Psoas muscle (tissue), 8 donors: ENCODE results near the gene TJP1. TPM values are rescaled to one million over a fixed set of nuclear protein-coding genes. Genes with fewer than 3 reads are reported as not detected.

ENCODE experiments used
- ATAC-seq, 4 donors: fragments of 200-7000 bp; cut with Tn5 transposase; one replicate each; pipeline ENCODE4 v1.9.1; 2020; ENCODE audit warnings: moderate library complexity in 3 of 4, mild to moderate bottlenecking in 2 of 4
- DNase-seq, 2 donors: peaks; one replicate each; pipeline ENCODE4 v3.0.0-alpha.2; 2020
- H3K27ac ChIP-seq: fragments of 200-600 bp; one replicate; pipeline ENCODE4 v1.8.0; 2022
- H3K27me3 ChIP-seq, 3 donors: fragments of 200-600 bp in 1 of 3; one replicate each; pipeline versions ENCODE4 v1.6.1 to v1.8.0; 2013 to 2022; ENCODE audit warnings: low read length in 2 of 3, mild to moderate bottlenecking in 2 of 3, moderate library complexity in 1 of 3; ENCODE audit not compliant: insufficient read depth in 3 of 3
- H3K36me3 ChIP-seq, 2 donors: fragments of 200-600 bp in 1 of 2; one replicate each; pipeline versions ENCODE4 v1.6.1 to v1.8.0; 2013 to 2022; ENCODE audit warnings: low read depth in 1 of 2, mild to moderate bottlenecking in 1 of 2, moderate library complexity in 1 of 2; ENCODE audit not compliant: insufficient read depth in 1 of 2
- H3K4me1 ChIP-seq: fragments of 200-600 bp; one replicate; pipeline ENCODE4 v1.8.0; 2022
- H3K4me3 ChIP-seq: fragments of 200-600 bp; one replicate; pipeline ENCODE4 v1.8.0; 2022; ENCODE audit warnings: mild to moderate bottlenecking
- H3K9me3 ChIP-seq: fragments of 200-600 bp; one replicate; pipeline ENCODE4 v1.8.0; 2022
- CTCF ChIP-seq: fragments of 200-600 bp; IDR thresholded peaks from one replicate; pipeline ENCODE4 v1.8.0; 2022; ENCODE audit warnings: antibody characterized with exemption
- WGBS, 3 donors: extraction: QIAGEN DNeasy Blood & Tissue Kit; methylation state at CpG; one replicate each; pipeline versions ENCODE4 v1.1.6 to v1.1.7; 2013; 5-methylcytosine and 5-hydroxymethylcytosine counted together
- intact Hi-C, 2 donors: fragments of 100-400 bp; cut with DNase I; formaldehyde crosslinking; loops; one replicate each; pipeline versions ENCODE4 v1.11.0 to v1.14.2; 2022
- polyA plus RNA-seq, 3 donors: library from polyadenylated mRNA; stranded (reverse); fragments of 200-250 nt; gene quantifications; one replicate each; pipeline ENCODE4 v1.2.3, GENCODE V29; 2013
- total RNA-seq, 4 donors: library from RNA; stranded (reverse); fragmentation: NEBNext Ultra II Directional in 2 of 4; extraction: Animal tissue kit (Norgen Biotek cat#: 25700) in 2 of 4; gene quantifications; one replicate each; pipeline versions ENCODE4 v1.2.1 to v1.2.4, GENCODE V29; 2021 to 2023
- donor health status: healthy with polysubstance abuse.
- donor health status: DM: no; HTN: no; CAD: no; lungs with moderate emphysema.
- donor health status: Bipolar disorder and iron deficiency.
- donor health status: healthy.
- donor health status: DM: yes; HTN: yes; CAD: no.
- donor health status: DM: no; HTN: no; CAD: no.
- donor health status: DM: no; HTN: no; CAD: no.
- donor health status: DM: yes; HTN: yes; CAD: no.

Gene TJP1
- total and polyA plus RNA-seq, 7 donors: 8.6 to 49.9 (median 32.6) TPM

DNA sequence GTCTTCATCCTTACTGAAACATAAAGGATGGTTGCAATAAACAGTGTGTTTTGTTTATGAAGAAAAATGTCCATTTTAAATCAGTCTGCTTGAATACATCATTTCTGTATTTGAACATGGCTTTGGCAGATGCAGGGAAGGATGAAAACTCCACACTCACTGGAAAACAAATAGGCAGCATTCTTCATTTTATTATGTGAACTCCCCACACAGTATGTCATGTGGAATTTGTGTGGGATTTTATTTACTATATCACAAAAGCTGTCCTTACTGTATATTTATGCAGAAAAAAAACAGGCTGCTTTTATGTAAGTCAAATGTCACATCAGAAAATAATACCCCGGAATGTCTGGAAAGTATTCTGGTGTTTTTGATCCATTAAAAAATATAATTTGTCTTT is 44.1 kb upstream of the TJP1 start:
- WGBS, 3 donors: 91 to 95% (median 92%) methylated on average over 1 of the region's 1 CpG
- Histone ChIP-seq H3K27ac (no peak overlapping the region), H3K36me3 (no peaks in the 10 kb centered on the region), H3K4me3 (no peak overlapping the region), H3K27me3 (no peaks in the 10 kb centered on the region), H3K9me3 (no peaks in the 10 kb centered on the region), H3K4me1 (no peaks in the 10 kb centered on the region)
- TF ChIP-seq CTCF: no peak
- ATAC-seq: no peak
- intact Hi-C loops: no loop called here
- DNase-seq: no peak

DNA sequence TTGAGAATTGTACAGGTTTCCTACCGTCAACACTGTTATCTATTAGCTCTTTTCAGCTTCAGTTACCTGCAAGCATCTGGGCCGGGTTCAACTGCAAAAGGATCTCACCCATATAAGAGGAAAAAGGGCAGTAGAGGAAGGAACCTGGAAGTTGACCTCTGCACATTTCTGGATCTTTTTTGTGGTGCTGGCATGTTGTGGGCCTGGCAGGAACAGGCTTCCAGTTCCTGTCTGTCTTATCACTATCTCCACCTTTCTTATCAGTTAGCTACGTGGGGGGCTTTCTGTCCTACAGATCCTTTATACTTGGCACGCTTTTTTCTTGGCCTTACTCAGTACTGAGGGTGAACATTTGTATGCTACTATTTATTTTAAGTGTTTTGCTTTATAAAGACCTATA is 42.2 kb upstream of the TJP1 start:
- no peak for DNase-seq
- no peak for ATAC-seq

DNA sequence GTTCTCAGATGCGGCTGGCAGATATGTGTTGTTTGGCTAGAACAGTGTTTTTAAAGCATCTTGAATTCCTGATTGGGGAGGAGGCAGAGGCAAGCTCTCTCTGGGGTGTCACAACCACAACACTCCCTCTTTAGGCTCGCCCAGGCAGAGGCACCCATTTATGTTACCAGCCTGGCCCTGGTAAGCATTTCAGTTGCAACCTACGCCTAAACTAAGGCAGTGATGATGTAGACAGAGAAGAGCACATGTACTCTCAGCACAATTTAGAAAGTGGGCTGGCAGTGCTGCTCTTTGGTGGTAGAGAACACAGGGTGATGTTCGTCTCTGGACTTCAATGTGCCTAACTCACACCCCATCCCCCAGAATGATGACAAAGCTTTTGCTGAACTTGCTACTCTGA is 41.2 kb upstream of the TJP1 start:
- H3K9me3 ChIP-seq: no peaks in the 10 kb centered on the region
- intact Hi-C loops: no loop called here
- DNase-seq (no peak), ATAC-seq (no peak)
- H3K4me1 ChIP-seq: no peaks in the 10 kb centered on the region
- no peak for TF ChIP-seq CTCF
- H3K36me3 ChIP-seq: no peaks in the 10 kb centered on the region
- H3K4me3 ChIP-seq: no peak overlapping the region
- no peak overlapping the region for H3K27ac ChIP-seq
- 88 to 92% (median 92%) methylated on average over 4 of the region's 4 CpGs for WGBS, 3 donors
- H3K27me3 ChIP-seq: no peaks in the 10 kb centered on the region

More for the DNA sequence above, 42.2 kb upstream of the TJP1 start:
- 75 to 78% (median 76%) methylated on average over 4 of the region's 4 CpGs for WGBS, 3 donors
- no peak for TF ChIP-seq CTCF
- Histone ChIP-seq H3K27me3 (no peaks in the 10 kb centered on the region), H3K27ac (no peak overlapping the region), H3K4me3 (no peak overlapping the region), H3K36me3 (no peaks in the 10 kb centered on the region), H3K4me1 (no peaks in the 10 kb centered on the region), H3K9me3 (no peaks in the 10 kb centered on the region)
- intact Hi-C loops: no loop called here

GRCh38 chr15:29862271-29862670 is 40.0 kb upstream of the TJP1 start:
- Histone ChIP-seq H3K36me3 (no peaks in the 10 kb centered on the region), H3K4me1 (no peaks in the 10 kb centered on the region), H3K9me3 (no peaks in the 10 kb centered on the region), H3K27me3 (no peaks in the 10 kb centered on the region), H3K4me3 (no peak overlapping the region), H3K27ac (no peak overlapping the region)
- intact Hi-C loops: no loop called here
- DNase-seq: no peak
- no peak for TF ChIP-seq CTCF
- WGBS, 3 donors: 65 to 70% (median 69%) methylated on average over 2 of the region's 2 CpGs
- ATAC-seq: no peak

GRCh38 chr15:29860872-29861271 is 38.6 kb upstream of the TJP1 start:
- H3K36me3 ChIP-seq: no peaks in the 10 kb centered on the region
- WGBS, 3 donors: 90 to 96% (median 94%) methylated on average over 2 of the region's 2 CpGs
- H3K27ac ChIP-seq: no peak overlapping the region
- DNase-seq: no peak
- no peak for TF ChIP-seq CTCF
- H3K4me3 ChIP-seq: no peak overlapping the region
- intact Hi-C loops: no loop called here
- no peak for ATAC-seq
- H3K4me1 ChIP-seq: no peaks in the 10 kb centered on the region
- no peaks in the 10 kb centered on the region for H3K27me3 ChIP-seq
- H3K9me3 ChIP-seq: no peaks in the 10 kb centered on the region
